Transverse colon (tissue), 4 donors: Measurements from ENCODE around the gene TLE3. TPM values are rescaled to one million over a fixed set of nuclear protein-coding genes. Genes with fewer than 3 reads are reported as not detected.

Experiments
- DNase-seq: peaks from one replicate; pipeline ENCODE4 v3.0.0-alpha.2; 2019
- H3K27ac ChIP-seq, 4 donors: fragments of 200-600 bp; sonication (generic); 2 replicates each; pipeline ENCODE4 v1.5.1; 2016 to 2018; ENCODE audit warnings: inconsistent platforms in 4 of 4
- H3K27me3 ChIP-seq: fragments of 200-600 bp; sonication (generic); 2 replicates; pipeline ENCODE4 v1.5.1; 2017; ENCODE audit warnings: inconsistent platforms
- H3K36me3 ChIP-seq, 4 donors: fragments of 200-600 bp; sonication (generic); 2 replicates each; pipeline ENCODE4 v1.5.1; 2017 to 2019; ENCODE audit warnings: inconsistent platforms in 4 of 4
- H3K4me1 ChIP-seq, 4 donors: fragments of 200-600 bp; sonication (generic); 2 replicates each; pipeline ENCODE4 v1.5.1; 2017 to 2020; ENCODE audit warnings: inconsistent platforms in 4 of 4
- H3K4me3 ChIP-seq, 4 donors: fragments of 200-600 bp; sonication (generic); 1 replicate in 1 of 4; 2 replicates in 3 of 4; pipeline versions ENCODE4 v1.5.1 to v1.6.1; 2017 to 2019; ENCODE audit warnings: inconsistent platforms in 4 of 4
- H3K9me3 ChIP-seq, 2 donors: fragments of 200-600 bp; sonication (generic); 2 replicates each; pipeline ENCODE4 v1.5.1; 2017 to 2019; ENCODE audit warnings: inconsistent platforms in 2 of 2
- CTCF ChIP-seq, 5 experiments: fragments of 200-600 bp in 3 of 5; fragments of 450-650 bp in 2 of 5; sonication (generic) in 3 of 5; IDR thresholded peaks; 1 replicate in 2 of 5; 2 replicates in 3 of 5; pipeline ENCODE4 v1.5.1; 2016 to 2017; ENCODE audit warnings: antibody characterized with exemption in 5 of 5, inconsistent platforms in 3 of 5, mild to moderate bottlenecking in 2 of 5, moderate library complexity in 1 of 5
- EP300 ChIP-seq: sonication (generic); formaldehyde crosslinking; IDR thresholded peaks from one replicate; pipeline ENCODE4 v1.6.1; 2017; ENCODE audit warnings: antibody characterized with exemption, low read depth
- POLR2A ChIP-seq: fragments of 450-650 bp; IDR thresholded peaks from one replicate; pipeline ENCODE4 v1.6.1; 2016; ENCODE audit warnings: antibody characterized with exemption, mild to moderate bottlenecking, moderate library complexity
- POLR2AphosphoS5 ChIP-seq, 3 donors: sonication (generic); formaldehyde crosslinking; IDR thresholded peaks; one replicate each; pipeline ENCODE4 v1.6.1; 2016; ENCODE audit warnings: antibody characterized with exemption in 3 of 3
- WGBS, 2 donors: methylation state at CpG; one replicate each; pipeline ENCODE4 v1.1.5; 2018; ENCODE audit warnings: low coverage in 1 of 2; 5-methylcytosine and 5-hydroxymethylcytosine counted together
- in situ Hi-C, 4 donors: fragments of 200-750 bp; cut with MboI; loops; one replicate each; pipeline versions ENCODE4 v1.15.0 to v1.15.1; 2017; ENCODE audit warnings: low sequenced_read_pairs in 3 of 4, low pct_ligation_motif_present in 1 of 4, low pct_unique_long_range_greater_than_20kb in 1 of 4
- intact Hi-C: fragments of 100-400 bp; cut with DNase I; formaldehyde crosslinking; loops from one replicate; pipeline ENCODE4 v1.15.1; 2023; ENCODE audit warnings: low total_unique reads
- total RNA-seq, 4 donors: library from RNA; depleted of rRNA; stranded (reverse); fragments of >200 nt; gene quantifications; one replicate each; pipeline ENCODE4 v1.1.0, GENCODE V29; 2016

Gene TLE3
- total RNA-seq, 4 donors from 2014 or later = 49.8 to 223 (median 114) TPM

GRCh38 chr15:70036585-70037291 is 61.0 kb downstream of the TLE3 start:
- peak overlapping the region in 1 of 4 donors; percentile 56 for H3K27ac ChIP-seq
- no peak for TF ChIP-seq CTCF (IDR thresholded peaks at IDR 0.05)
- no peak for TF ChIP-seq EP300
- TF ChIP-seq POLR2A = no peak
- TF ChIP-seq POLR2AphosphoS5 (IDR thresholded peaks at IDR 0.05) = peak in 1 of 3 donors; percentile 51
- H3K27me3 ChIP-seq = peaks cover 9% of the 10 kb centered on the region
- no peak overlapping the region for H3K4me3 ChIP-seq
- in situ Hi-C loops = no loop called here
- no peaks in the 10 kb centered on the region for H3K4me1 ChIP-seq
- intact Hi-C loops = no loop called here
- WGBS, 2 donors = 23 to 54% methylated on average over 2 to 5 of the region's 5 CpGs
- no peaks in the 10 kb centered on the region for H3K36me3 ChIP-seq
- no peaks in the 10 kb centered on the region for H3K9me3 ChIP-seq
- peak; percentile 83 for DNase-seq

- peak overlapping the region in 2 of 4 donors; percentile 26 to 68 for H3K27ac ChIP-seq
- H3K4me1 ChIP-seq = no peaks in the 10 kb centered on the region
- H3K36me3 ChIP-seq = no peaks in the 10 kb centered on the region
- H3K9me3 ChIP-seq = no peaks in the 10 kb centered on the region
- WGBS, 2 donors = 58 to 100% methylated on average over 1 to 6 of the region's 6 CpGs
- peak; percentile 62 for DNase-seq
- in situ Hi-C loops (no loop called here), intact Hi-C loops (no loop called here)
- TF ChIP-seq CTCF (IDR thresholded peaks at IDR 0.05) = no peak
- no peak for TF ChIP-seq POLR2A
- TF ChIP-seq POLR2AphosphoS5 (IDR thresholded peaks at IDR 0.05) = peak in 1 of 3 donors; percentile 14
- no peak for TF ChIP-seq EP300
- H3K4me3 ChIP-seq = no peak overlapping the region
- H3K27me3 ChIP-seq = peaks cover 9% of the 10 kb centered on the region
Measured at GRCh38 chr15:70035719-70036077, 62.0 kb downstream of the TLE3 start.

- H3K4me3 ChIP-seq = no peak overlapping the region
- intact Hi-C loops = no loop called here
- peak overlapping the region in 1 of 4 donors; percentile 68 for H3K27ac ChIP-seq
- DNase-seq = no peak
- TF ChIP-seq CTCF (IDR thresholded peaks at IDR 0.05) = no peak
- no peak for TF ChIP-seq POLR2A
- in situ Hi-C loops = no loop called here
- H3K27me3 ChIP-seq = peaks cover 9% of the 10 kb centered on the region
- no peaks in the 10 kb centered on the region for H3K4me1 ChIP-seq
- no peaks in the 10 kb centered on the region for H3K36me3 ChIP-seq
- no peaks in the 10 kb centered on the region for H3K9me3 ChIP-seq
- WGBS, 2 donors = 83 to 88% methylated on average over 3 to 10 of the region's 10 CpGs
Measured at GRCh38 chr15:70035051-70035718, 62.5 kb downstream of the TLE3 start.

GRCh38 chr15:70034596-70034995 is 63.1 kb downstream of the TLE3 start:
- no peaks in the 10 kb centered on the region for H3K9me3 ChIP-seq
- H3K27ac ChIP-seq = peak overlapping the region in 1 of 4 donors; percentile 68
- no peak for DNase-seq
- 97 to 100% methylated on average over 2 to 7 of the region's 7 CpGs for WGBS, 2 donors
- peaks cover 9% of the 10 kb centered on the region for H3K27me3 ChIP-seq
- no peak overlapping the region for H3K4me3 ChIP-seq
- H3K36me3 ChIP-seq = no peaks in the 10 kb centered on the region
- H3K4me1 ChIP-seq = no peaks in the 10 kb centered on the region
- TF ChIP-seq POLR2A (no peak), EP300 (no peak), CTCF (IDR thresholded peaks at IDR 0.05) (no peak), POLR2AphosphoS5 (IDR thresholded peaks at IDR 0.05) (no peak)
- intact Hi-C loops (no loop called here), in situ Hi-C loops (no loop called here)
